ENCODE measurements around the gene PRPF31.
A peak's percentile ranks its signal among the peaks of the same experiment; 100 is the strongest.

The PRPF31 gene

GRCh38 chr19:54145541-54146158 lies 30.1 kb downstream of the PRPF31 start:
- no peak for FAIRE-seq

- no peak for FAIRE-seq
These were observed 32.1 kb downstream of the PRPF31 start for GRCh38 chr19:54147676-54148075.

GRCh38 chr19:54148158-54148557 lies 32.6 kb downstream of the PRPF31 start:
- FAIRE-seq: no peak

- FAIRE-seq: no peak
These were observed 33.7 kb downstream of the PRPF31 start for GRCh38 chr19:54149021-54149812.

GRCh38 chr19:54151362-54152035 lies 35.9 kb downstream of the PRPF31 start:
- FAIRE-seq: no peak

- FAIRE-seq: no peak
These were observed 36.7 kb downstream of the PRPF31 start for GRCh38 chr19:54152267-54152666.

GRCh38 chr19:54152878-54153524 lies 37.4 kb downstream of the PRPF31 start:
- no peak for FAIRE-seq

GRCh38 chr19:54153731-54154326 lies 38.3 kb downstream of the PRPF31 start:
- no peak for FAIRE-seq

- no peak for FAIRE-seq
These were observed 39.2 kb downstream of the PRPF31 start for GRCh38 chr19:54154603-54155345.

- no peak for FAIRE-seq
These were observed 40.1 kb downstream of the PRPF31 start for GRCh38 chr19:54155694-54156093.

- FAIRE-seq: no peak
These were observed 40.9 kb downstream of the PRPF31 start for GRCh38 chr19:54156490-54156889.

- FAIRE-seq: no peak
These were observed 41.4 kb downstream of the PRPF31 start for GRCh38 chr19:54156953-54157352.

GRCh38 chr19:54158812-54159351 lies 43.3 kb downstream of the PRPF31 start:
- FAIRE-seq: no peak

- peak; percentile 99 for FAIRE-seq
These were observed 44.0 kb downstream of the PRPF31 start, which contains the start of gene LENG1 for GRCh38 chr19:54159352-54160181. LENG1 (minus strand) TSS chr19:54159721; CDS start chr19:54159695, 26 bp downstream.

GRCh38 chr19:54160182-54160811 lies 44.7 kb downstream of the PRPF31 start:
- no peak for FAIRE-seq

- FAIRE-seq: no peak
These were observed 45.3 kb downstream of the PRPF31 start for GRCh38 chr19:54160854-54161253.

GRCh38 chr19:54162241-54162805 lies 46.8 kb downstream of the PRPF31 start:
- FAIRE-seq: no peak

GRCh38 chr19:54162884-54163283 lies 47.3 kb downstream of the PRPF31 start:
- no peak for FAIRE-seq

GRCh38 chr19:54164369-54165068 lies 49.0 kb downstream of the PRPF31 start:
- FAIRE-seq: no peak
